Occipital lobe (tissue), 2 donors: ENCODE results near the gene ATP6V1F. TPM values are rescaled to one million over a fixed set of nuclear protein-coding genes. Genes with fewer than 3 reads are reported as not detected.

Experiments used
- DNase-seq: peaks from one replicate; lab custom pipeline; 2025; lab: John Stamatoyannopoulos, UW
- total RNA-seq: library from RNA; depleted of rRNA; stranded (reverse); fragments of >200 nt; gene quantifications from one replicate; pipeline ENCODE4 v1.2.3, GENCODE V29; 2014

ATP6V1F gene, protein sequence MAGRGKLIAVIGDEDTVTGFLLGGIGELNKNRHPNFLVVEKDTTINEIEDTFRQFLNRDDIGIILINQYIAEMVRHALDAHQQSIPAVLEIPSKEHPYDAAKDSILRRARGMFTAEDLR
- 61.8 TPM for total RNA-seq

DNA sequence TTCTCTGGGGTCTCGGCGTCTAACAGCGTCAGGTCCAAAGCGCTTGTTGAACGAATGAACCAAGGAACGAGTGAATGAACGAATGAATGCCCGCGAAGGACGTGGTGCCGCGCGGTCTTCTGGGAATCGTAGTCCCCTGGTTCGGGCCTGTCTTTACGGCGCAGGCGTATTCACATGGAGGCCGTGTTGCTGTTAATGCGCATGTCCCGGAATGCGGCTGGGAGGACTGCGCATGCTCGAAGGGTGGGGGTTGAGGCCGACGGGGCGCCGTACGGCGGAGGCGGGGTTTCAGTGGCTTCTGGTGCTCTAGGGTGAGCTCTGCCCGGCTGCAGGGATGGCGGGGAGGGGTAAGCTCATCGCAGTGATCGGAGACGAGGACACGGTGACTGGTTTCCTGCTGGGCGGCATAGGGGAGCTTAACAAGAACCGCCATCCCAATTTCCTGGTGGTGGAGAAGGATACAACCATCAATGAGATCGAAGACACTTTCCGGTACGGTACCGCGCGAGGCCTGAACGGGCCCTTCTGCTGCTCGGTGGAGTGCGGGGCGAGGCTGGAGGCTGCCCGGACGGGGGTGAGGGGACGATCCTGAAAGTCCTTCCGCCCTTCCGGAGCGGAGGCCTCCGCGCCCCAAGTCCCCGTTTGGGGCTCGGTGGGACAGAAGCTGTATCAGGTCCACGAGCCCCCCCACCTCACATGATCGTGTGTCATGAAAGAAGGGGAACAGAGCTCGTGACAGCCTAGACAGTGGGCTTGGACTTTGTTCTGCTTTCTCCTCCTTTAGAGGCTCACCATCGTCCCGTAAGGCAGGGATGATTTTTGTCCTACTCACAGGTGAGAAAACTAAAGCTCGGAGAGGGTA lies at the start of gene ATP6V1F:
ATP6V1F (plus strand) TSS at position 286 of the 862 bp plus-strand sequence; CDS start at position 335, 49 bp downstream.
- DNase-seq: peak; percentile 94

GRCh38 chr7:128814499-128814898 lies 48.2 kb upstream of the ATP6V1F start:
- no peak for DNase-seq

DNA sequence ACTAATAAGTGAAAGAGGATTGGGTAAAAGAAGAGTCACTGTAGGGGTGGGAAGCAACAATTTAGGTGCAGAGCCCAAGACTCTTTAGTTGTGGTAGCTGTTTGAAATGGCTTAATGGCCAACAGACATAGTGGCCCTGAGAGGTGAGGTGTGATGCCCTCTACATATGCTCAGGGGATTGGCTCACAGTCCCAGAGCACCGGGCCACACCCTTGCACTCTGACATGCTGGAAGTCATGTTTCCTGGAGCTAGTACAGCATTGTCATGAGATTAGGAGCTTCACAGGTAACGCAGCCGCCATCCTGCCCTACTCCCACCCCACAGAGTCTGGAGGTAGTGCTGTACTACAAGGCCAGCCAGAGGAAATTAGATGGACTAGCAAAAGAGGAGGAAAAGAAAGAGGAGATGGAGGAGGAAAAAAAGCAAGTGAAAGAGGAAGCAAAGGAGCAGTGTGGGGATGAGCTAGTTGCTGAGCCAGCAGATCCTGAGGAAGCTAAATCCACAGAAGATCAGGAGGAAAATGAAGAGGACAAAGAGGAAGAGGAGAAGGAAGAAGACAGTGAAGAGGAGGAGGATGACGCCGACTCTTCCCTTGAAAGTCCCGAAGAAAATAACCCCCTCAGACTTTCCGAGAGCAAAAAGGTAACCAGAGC lies 47.2 kb upstream of the ATP6V1F start:
- DNase-seq: no peak

DNA sequence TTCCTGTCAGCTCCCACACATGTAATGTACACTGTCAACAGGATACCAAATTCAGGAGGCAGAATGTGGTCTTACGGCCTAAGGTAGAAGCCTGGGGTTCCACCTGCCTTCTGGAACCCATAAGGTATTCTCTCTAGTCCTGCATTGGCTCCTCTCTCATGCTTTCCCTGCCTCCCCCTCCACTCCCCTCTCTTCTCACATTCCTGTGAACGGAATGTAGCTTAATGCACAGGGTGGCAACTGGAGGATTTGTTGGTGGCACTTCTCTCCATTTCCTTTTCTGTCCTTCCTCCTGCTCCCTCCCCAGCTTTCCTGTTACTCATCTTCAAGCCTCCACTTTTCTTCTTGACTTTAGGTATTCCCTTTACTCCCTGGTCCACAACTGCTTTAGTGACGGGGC lies 44.0 kb upstream of the ATP6V1F start:
- no peak for DNase-seq

- DNase-seq: no peak
Observed at GRCh38 chr7:128821724-128822123, 40.9 kb upstream of the ATP6V1F start.

- DNase-seq: no peak
Observed at GRCh38 chr7:128826512-128826911, 36.1 kb upstream of the ATP6V1F start.

- DNase-seq: no peak
Observed at GRCh38 chr7:128826916-128827247, 35.8 kb upstream of the ATP6V1F start.

DNA sequence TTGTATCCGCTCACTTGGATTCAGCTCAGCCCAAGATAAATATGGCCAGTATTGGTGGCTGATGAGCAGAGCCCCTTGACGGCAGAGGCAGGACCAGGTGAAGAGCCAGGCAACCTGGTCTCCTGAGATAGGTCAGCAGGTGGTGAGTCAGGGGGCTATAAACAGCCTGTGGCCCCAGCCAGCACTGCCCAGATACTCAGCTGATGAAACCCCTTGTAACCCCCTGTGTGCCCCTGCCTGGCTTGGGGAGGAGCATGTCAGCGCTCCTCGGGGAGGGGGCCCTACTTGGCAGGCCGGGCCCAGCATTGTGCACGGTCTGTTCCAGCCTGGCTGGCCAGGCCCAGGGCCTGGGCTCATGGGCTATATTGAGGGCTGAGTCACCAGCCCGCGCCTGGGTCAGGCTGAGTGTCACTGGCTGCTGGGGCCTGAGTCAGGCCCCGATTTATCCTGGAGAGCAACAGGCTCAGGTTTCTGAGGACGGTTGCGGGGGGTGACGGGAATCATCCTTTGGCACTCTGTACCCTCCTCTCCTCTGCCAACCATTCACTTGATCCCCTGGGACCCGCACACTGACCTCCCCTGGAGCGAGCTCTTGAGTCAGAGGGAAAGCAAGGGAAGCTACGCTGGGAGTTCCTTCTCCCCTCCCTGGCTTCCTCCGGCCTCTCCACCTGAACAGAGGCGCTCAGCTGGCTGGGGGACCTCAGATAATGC lies 35.3 kb upstream of the ATP6V1F start:
- DNase-seq: no peak

DNA sequence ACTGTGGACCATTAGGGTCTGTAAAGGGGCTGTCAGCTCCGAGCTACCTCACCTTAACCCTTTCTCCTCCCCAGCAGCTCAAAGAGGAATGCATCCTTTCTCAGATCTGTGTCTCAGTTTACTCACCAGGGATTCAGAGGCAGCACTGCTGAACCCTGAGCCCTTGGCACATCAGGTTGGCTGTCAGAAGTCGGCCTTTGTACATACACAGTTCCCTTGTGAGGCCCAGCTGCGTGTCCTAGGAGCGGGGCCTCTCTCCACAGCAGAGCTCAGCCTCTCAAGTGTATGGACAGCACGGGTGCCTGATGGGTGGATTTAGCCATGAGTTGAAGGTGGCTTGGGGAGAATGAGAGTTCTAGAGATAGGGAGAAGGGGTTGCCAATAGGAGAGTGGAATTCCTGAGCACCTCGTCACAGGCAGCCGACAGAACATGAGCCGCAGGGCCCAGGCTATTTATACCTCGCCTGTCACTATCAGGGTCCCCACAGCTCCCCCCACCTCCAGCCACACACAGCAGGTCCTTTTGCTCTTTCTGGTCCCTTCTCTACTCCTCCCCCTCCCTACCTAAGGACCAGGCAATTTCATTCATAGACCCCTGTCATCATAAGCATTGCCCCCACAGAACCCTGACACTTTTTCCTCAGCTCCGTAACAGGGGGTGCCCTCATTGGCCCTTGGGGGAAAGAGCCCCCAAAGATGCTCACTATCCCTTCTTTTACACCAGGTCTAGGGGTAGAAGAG lies 34.5 kb upstream of the ATP6V1F start:
- no peak for DNase-seq

DNA sequence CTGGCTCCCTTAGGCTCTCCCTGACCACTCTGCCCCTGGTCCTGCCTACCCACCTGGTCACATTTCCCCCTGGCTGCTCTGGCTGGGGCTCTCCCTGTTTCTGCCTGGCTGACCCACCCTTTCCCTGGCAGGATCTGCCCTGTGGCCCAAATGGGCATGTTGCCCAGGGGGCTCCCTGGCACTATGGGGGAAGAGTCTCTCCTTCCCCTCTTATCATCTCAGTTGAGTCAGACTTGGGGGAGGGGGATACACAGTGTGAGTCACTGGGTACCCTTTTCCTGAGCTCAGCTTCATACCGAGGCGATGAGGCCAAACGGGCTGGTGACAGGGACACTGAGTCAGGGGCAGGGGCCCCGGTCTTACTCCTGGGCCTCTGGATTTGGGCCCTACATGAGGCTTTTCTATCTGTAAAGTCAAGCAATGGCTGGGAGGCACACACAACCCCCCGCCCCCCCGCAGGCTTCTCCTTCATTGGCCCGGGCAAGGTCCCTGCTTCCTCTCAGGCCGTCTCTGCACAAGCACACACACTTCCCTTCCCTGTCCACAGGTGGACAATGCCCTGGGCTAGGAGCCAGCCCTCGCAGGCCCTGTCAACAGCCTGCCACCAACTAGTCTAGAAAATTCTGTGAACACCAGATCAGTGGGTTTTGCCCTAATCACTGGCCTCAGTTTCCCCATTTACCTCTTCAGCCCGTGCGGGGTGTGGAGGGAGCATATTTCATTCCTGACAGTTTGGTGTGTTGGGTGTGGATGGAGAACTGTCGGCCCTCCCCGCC lies 33.1 kb upstream of the ATP6V1F start:
- DNase-seq: no peak

- DNase-seq: no peak
Observed at GRCh38 chr7:128830231-128831177, 32.2 kb upstream of the ATP6V1F start, which contains the start of gene FLNC. Gene FLNC, plus strand, starts transcription at chr7:128830406. Its CDS starts 232 bp downstream, at chr7:128830638.

DNA sequence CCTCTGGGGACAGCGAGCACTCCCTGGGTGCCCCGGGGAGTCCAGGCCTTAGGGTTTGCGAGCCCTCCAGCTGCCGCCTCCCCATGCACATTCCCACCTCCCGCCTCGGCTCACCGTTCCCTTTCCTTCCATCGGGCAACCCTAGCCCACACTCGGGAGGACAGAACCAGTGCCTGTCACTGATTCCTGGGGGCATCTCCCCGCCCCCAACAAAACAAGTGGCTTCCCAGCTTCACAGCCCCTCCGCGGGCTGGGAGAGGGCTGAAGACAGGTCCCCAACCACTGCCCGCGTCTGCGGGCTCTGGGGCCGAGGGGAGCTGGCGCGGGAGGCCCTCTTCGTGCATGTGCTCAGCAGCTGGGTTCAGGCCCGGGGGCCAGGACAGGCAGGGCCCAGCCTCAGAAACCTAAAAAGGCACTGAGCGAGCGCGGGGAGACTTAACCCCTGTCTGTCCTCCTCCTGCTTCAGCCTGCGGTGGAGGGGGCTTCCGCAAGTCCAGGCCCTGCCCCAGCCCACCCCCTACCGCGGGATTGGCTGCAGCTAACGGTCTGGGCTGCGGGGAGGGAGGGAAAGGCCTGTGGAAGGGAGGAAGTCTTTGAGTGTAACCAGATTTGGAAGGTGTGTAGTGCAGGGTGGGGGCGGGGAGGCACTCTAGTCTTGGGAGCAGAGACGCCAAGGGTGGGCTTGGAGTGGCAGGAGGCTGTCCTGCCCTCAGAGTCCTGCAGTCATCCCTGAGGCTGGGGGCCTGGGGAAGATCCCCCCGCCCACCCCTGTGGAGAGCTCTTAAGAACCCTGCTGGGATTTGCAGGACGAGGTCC lies 31.3 kb upstream of the ATP6V1F start:
- DNase-seq: no peak

DNA sequence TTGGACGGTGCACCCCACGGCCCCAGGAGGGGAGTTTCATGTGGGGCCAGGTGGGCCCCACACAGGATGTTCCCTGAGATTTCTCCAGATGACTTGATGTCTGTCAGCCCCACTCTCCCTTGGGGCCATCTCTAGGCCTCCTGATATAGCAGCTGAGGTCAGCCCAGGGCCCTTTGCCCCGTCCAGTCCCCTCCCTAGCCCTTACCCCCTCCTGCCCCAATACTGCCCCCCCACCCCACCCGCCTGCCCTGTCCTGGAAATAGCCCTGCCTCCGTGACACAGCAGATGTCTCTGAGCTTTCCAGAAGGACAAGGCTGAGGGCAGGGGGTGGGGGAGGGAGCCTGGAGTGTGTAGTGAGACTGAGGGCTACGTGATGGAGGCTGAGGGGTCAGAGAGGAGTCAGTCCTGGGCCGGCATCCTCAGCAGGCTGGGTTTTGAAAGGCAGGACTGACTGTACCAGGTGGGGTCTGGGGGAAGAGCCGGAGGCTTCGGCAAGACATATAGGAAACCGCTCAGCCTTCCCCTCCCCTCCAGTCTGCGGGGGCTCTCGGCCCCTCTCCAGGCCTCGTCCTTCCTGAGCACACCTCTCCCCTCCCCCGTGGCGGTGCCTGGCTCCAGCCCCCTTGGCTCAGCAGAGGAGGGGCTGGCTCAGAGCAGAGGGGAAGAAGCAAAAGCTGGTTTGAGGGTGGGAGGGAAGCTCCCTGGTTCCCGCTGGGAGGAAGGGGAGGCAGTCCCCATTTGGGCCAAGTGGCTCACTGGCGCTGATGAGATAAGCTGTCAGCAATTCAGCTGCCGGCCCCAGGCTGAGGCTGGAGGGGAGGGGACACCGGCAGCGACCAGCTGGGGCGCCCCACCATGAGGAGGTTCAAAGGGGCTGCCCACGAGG lies 30.4 kb upstream of the ATP6V1F start:
- DNase-seq: no peak

GRCh38 chr7:128832880-128833147 lies 29.8 kb upstream of the ATP6V1F start:
- DNase-seq: no peak

- peak; percentile 77 for DNase-seq
Observed at GRCh38 chr7:128833148-128833945, 29.3 kb upstream of the ATP6V1F start.

- DNase-seq: no peak
Observed at GRCh38 chr7:128833946-128834325, 28.7 kb upstream of the ATP6V1F start.

GRCh38 chr7:128835231-128835751 lies 27.4 kb upstream of the ATP6V1F start:
- DNase-seq: no peak
